ENCODE results near the gene BCL2L13. TPM values are rescaled to one million over a fixed set of nuclear protein-coding genes. Genes with fewer than 3 reads are reported as not detected.

Gene BCL2L13
- total RNA-seq, 1 donor from 2014 or later, result 39.6 TPM

Other genes with a start within 250 kb of the BCL2L13 start
- not detected in 2 replicates for gene SLC25A18, start 75.3 kb upstream of the BCL2L13 start, total RNA-seq
- 109 and 114 TPM in 2 replicates for gene ATP6V1E1, start 10.0 kb upstream of the BCL2L13 start, total RNA-seq
- 17.8 and 18.0 TPM in 2 replicates for gene BID, start 135.7 kb downstream of the BCL2L13 start, total RNA-seq

Data from activated CD4-positive, alpha-beta T cell treated with anti-CD3 and anti-CD28 coated beads, Interleukin-2, amount 10 ng/mL, durations not matched to agents 24 days and 14 days (primary cell).